ENCODE results near the gene OSGEPL1. TPM values are rescaled to one million over a fixed set of nuclear protein-coding genes. Genes with fewer than 3 reads are reported as not detected.

The OSGEPL1 gene
- total RNA-seq, 2 experiments from 2014 or later: 9.7 to 9.9 TPM

DNA sequence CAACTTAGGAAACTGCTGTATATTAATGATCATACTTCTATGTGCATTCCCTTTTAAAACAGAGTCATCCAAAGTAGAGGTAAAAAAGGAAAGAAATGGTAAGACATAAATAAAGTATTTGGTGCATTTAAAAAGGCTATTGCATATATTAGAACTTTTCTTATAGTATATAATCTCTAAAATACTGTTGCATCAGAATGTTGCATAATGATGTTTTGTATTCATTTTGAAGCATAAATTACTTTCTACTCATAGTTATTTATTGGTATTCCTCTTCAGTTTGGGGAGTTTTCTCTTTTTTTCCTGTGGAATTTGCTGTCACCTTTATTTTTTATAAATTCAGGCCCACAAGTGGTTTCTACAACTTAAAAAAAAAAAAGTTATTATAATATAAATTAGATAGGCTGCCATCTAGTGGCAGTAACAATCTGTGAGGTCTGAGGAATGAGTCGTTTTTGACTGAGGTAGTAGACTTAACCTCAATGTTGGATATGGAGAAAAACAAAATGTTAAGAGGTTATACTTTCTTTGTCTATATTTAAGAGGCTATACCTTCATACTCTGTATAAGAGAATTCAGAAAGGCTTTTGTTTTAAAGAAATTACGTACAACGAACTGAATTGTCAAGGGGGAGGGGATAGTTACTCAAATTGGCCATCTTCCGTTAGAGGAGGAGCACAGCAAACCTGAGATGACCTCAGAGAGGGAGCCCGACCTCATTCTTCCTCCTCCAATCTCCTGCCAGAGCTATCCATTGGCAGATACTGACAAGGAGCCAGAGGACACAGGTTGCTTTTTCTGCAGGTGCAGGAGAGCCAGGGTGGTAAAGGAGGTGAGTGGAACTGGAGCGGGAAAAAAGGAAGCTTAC, 64.3 kb downstream of the OSGEPL1 start:
- H3K4me3 Mint-ChIP-seq: peak overlapping the region; percentile 14
- H3K27ac Mint-ChIP-seq: no peak overlapping the region
- H3K27me3 Mint-ChIP-seq: no peaks in the 10 kb centered on the region
- no peaks in the 10 kb centered on the region for H3K9me3 Mint-ChIP-seq
- no peaks in the 10 kb centered on the region for H3K4me1 Mint-ChIP-seq
- no peaks in the 10 kb centered on the region for H3K36me3 Mint-ChIP-seq
- DNase-seq: no peak

Other genes starting within 250 kb of the OSGEPL1 start
- 1 to 10 TPM; 3.0 to 3.5 TPM for gene SLC40A1, start 182.0 kb downstream of the OSGEPL1 start, total RNA-seq
- 10 to 100 TPM; 56.3 to 57.0 TPM for gene ASNSD1, start 101.3 kb downstream of the OSGEPL1 start, total RNA-seq
- gene ANKAR, start 88.1 kb downstream of the OSGEPL1 start, total RNA-seq: 1 to 10 TPM; 2.4 TPM
- 10 to 100 TPM; 60.5 to 64.1 TPM for gene ORMDL1, start 21.5 kb upstream of the OSGEPL1 start, total RNA-seq
- 10 to 100 TPM; 41.8 to 48.8 TPM for gene PMS1, start 21.7 kb upstream of the OSGEPL1 start, total RNA-seq